ENCODE measurements around the gene MCF2. TPM values are rescaled to one million over a fixed set of nuclear protein-coding genes. Genes with fewer than 3 reads are reported as not detected.

The MCF2 gene
- total RNA-seq, 1 donor from 2014 or later = 0.80 TPM

DNA sequence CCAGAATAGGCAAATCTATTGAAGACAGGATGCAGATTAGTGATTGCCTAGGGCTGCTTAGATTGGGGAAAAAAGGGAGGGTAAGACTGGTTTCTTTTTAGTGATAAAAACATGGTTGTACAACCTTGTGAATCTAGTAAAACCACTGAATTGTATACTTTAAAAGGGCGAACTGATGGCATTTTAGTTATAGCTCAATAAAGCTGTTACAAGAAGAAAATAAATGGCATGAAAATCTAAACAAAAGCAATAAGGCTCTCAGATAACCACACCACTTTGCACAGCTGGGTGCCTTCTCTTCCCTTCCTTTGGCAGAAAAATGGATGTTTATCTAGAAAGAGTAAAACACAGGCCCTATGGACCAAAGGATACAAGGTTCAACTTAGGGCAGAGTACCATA, 107.9 kb downstream of the MCF2 start:
- Histone ChIP-seq H4K20me1 (ENCODE audit: low read depth) (no peaks in the 10 kb centered on the region), H3K79me2 (ENCODE audit: low read depth) (no peaks in the 10 kb centered on the region), H3F3A (ENCODE audit: low read depth) (no peaks in the 10 kb centered on the region), H3K4me2 (no peak overlapping the region), H3K4me1 (no peaks in the 10 kb centered on the region), H3K27ac (no peak overlapping the region), H3K9me3 (ENCODE audit: low read depth) (no peaks in the 10 kb centered on the region), H3K27me3 (no peaks in the 10 kb centered on the region), H3K9ac (no peak overlapping the region), H2AFZ (replicated peaks) (no peak overlapping the region), H3K4me3 (no peak overlapping the region), H3K36me3 (no peaks in the 10 kb centered on the region)
- Mint-ChIP-seq H3K27ac (no peak overlapping the region), H3K27me3 (ENCODE audit: insufficient read depth, low read depth) (no peaks in the 10 kb centered on the region), H3K36me3 (no peaks in the 10 kb centered on the region), H3K9me3 (no peaks in the 10 kb centered on the region), H3K4me1 (no peaks in the 10 kb centered on the region), H3K4me3 (no peak overlapping the region)
- TF ChIP-seq EZH2 (IDR thresholded peaks at IDR 0.05) (no peak), EZH2phosphoT487 (IDR thresholded peaks at IDR 0.05) (no peak)
- TF ChIP-seq, protein P1, sequence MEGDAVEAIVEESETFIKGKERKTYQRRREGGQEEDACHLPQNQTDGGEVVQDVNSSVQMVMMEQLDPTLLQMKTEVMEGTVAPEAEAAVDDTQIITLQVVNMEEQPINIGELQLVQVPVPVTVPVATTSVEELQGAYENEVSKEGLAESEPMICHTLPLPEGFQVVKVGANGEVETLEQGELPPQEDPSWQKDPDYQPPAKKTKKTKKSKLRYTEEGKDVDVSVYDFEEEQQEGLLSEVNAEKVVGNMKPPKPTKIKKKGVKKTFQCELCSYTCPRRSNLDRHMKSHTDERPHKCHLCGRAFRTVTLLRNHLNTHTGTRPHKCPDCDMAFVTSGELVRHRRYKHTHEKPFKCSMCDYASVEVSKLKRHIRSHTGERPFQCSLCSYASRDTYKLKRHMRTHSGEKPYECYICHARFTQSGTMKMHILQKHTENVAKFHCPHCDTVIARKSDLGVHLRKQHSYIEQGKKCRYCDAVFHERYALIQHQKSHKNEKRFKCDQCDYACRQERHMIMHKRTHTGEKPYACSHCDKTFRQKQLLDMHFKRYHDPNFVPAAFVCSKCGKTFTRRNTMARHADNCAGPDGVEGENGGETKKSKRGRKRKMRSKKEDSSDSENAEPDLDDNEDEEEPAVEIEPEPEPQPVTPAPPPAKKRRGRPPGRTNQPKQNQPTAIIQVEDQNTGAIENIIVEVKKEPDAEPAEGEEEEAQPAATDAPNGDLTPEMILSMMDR (IDR thresholded peaks at IDR 0.05) = no peak
- DNase-seq (ENCODE audit: low spot score) = no peak

GRCh38 chrX:139596068-139596467, 111.9 kb downstream of the MCF2 start:
- Histone ChIP-seq H3F3A (ENCODE audit: low read depth) (no peaks in the 10 kb centered on the region), H3K9me3 (ENCODE audit: low read depth) (no peaks in the 10 kb centered on the region), H3K9ac (no peak overlapping the region), H3K27ac (no peak overlapping the region), H3K79me2 (ENCODE audit: low read depth) (no peaks in the 10 kb centered on the region), H3K4me1 (no peaks in the 10 kb centered on the region), H3K36me3 (no peaks in the 10 kb centered on the region), H2AFZ (replicated peaks) (no peak overlapping the region), H4K20me1 (ENCODE audit: low read depth) (no peaks in the 10 kb centered on the region), H3K4me2 (no peak overlapping the region), H3K4me3 (no peak overlapping the region), H3K27me3 (no peaks in the 10 kb centered on the region)
- no peaks in the 10 kb centered on the region for H3K27me3 Mint-ChIP-seq (ENCODE audit: insufficient read depth, low read depth)
- peak; percentile 8 for DNase-seq (ENCODE audit: low spot score)
- no peak overlapping the region for H3K27ac Mint-ChIP-seq
- H3K4me3 Mint-ChIP-seq = no peak overlapping the region
- no peaks in the 10 kb centered on the region for H3K9me3 Mint-ChIP-seq
- TF ChIP-seq EZH2 (IDR thresholded peaks at IDR 0.05) = no peak
- TF ChIP-seq, protein P1 (IDR thresholded peaks at IDR 0.05) = no peak
- no peak for TF ChIP-seq EZH2phosphoT487 (IDR thresholded peaks at IDR 0.05)
- no peaks in the 10 kb centered on the region for H3K4me1 Mint-ChIP-seq
- no peaks in the 10 kb centered on the region for H3K36me3 Mint-ChIP-seq

GRCh38 chrX:139585613-139586012, 122.4 kb downstream of the MCF2 start:
- H3K27ac Mint-ChIP-seq = no peak overlapping the region
- DNase-seq (ENCODE audit: low spot score) = no peak
- Histone ChIP-seq H4K20me1 (ENCODE audit: low read depth) (no peaks in the 10 kb centered on the region), H3F3A (ENCODE audit: low read depth) (no peaks in the 10 kb centered on the region), H3K36me3 (no peaks in the 10 kb centered on the region), H3K79me2 (ENCODE audit: low read depth) (no peaks in the 10 kb centered on the region), H3K4me2 (no peak overlapping the region), H3K9ac (no peak overlapping the region), H3K4me3 (no peak overlapping the region), H3K4me1 (no peaks in the 10 kb centered on the region), H2AFZ (replicated peaks) (no peak overlapping the region), H3K9me3 (ENCODE audit: low read depth) (peaks cover 4% of the 10 kb centered on the region), H3K27me3 (no peaks in the 10 kb centered on the region), H3K27ac (no peak overlapping the region)
- H3K9me3 Mint-ChIP-seq = no peaks in the 10 kb centered on the region
- H3K27me3 Mint-ChIP-seq (ENCODE audit: insufficient read depth, low read depth) = no peaks in the 10 kb centered on the region
- no peak for TF ChIP-seq EZH2 (IDR thresholded peaks at IDR 0.05)
- TF ChIP-seq EZH2phosphoT487 (IDR thresholded peaks at IDR 0.05) = no peak
- TF ChIP-seq, protein P1 (IDR thresholded peaks at IDR 0.05) = no peak
- H3K36me3 Mint-ChIP-seq = no peaks in the 10 kb centered on the region
- H3K4me1 Mint-ChIP-seq = no peaks in the 10 kb centered on the region
- no peak overlapping the region for H3K4me3 Mint-ChIP-seq
